GM12878 (cell line): ENCODE measurements around the gene TRIM69. TPM values are rescaled to one million over a fixed set of nuclear protein-coding genes. Genes with fewer than 3 reads are reported as not detected.
A peak's percentile ranks its signal among the peaks of the same experiment; 100 is the strongest.

Experiments used
- ATF2 ChIP-seq: IDR thresholded peaks from 2 replicates; pipeline ENCODE4 v1.6.1; 2012; ENCODE audit warnings: low read length, inconsistent platforms
- BRCA1 ChIP-seq: IDR thresholded peaks from 2 replicates; pipeline ENCODE4 v1.6.1; 2011; ENCODE audit warnings: low read depth, low read length, improper control_type of control experiment
- CEBPB ChIP-seq, 2 experiments: fragments of 150-350 bp in 1 of 2; IDR thresholded peaks; 2 replicates each; pipeline ENCODE4 v1.6.1; 2012 to 2014; ENCODE audit warnings: low read depth in 2 of 2, low read length in 2 of 2, borderline replicate concordance in 1 of 2, inconsistent platforms in 1 of 2
- HDAC6 ChIP-seq: fragments of 200-600 bp; sonication (generic); IDR thresholded peaks from one replicate; pipeline ENCODE4 v1.8.0; 2017; ENCODE audit warnings: antibody characterized with exemption; ENCODE audit not compliant: unreplicated experiment
- POLR2AphosphoS2 ChIP-seq: IDR thresholded peaks from 2 replicates; pipeline ENCODE4 v1.6.1; 2011; ENCODE audit warnings: low read depth, mild to moderate bottlenecking, low read length, improper control_type of control experiment, moderate library complexity
- POU2F2 ChIP-seq: IDR thresholded peaks from 3 replicates; pipeline ENCODE4 v1.6.1; 2011; ENCODE audit warnings: low read depth, mild to moderate bottlenecking, low read length, borderline replicate concordance
- RBBP5 ChIP-seq: fragments of 200-600 bp; sonication (generic); conservative IDR thresholded peaks from 2 replicates; pipeline ENCODE4 v1.6.1; 2016
- RELA ChIP-seq: fragments of 450-650 bp; IDR thresholded peaks from 2 replicates; pipeline ENCODE4 v1.8.0; 2014; ENCODE audit warnings: borderline replicate concordance; ENCODE audit not compliant: partially characterized antibody
- SIX5 ChIP-seq: IDR thresholded peaks from 2 replicates; pipeline ENCODE4 v1.6.1; 2011; ENCODE audit warnings: mild to moderate bottlenecking, low read depth, low read length, moderate library complexity; ENCODE audit not compliant: severe bottlenecking
- SPI1 ChIP-seq: IDR thresholded peaks from 2 replicates; pipeline ENCODE4 v1.6.1; 2011; ENCODE audit warnings: low read depth, mild to moderate bottlenecking, low read length, moderate library complexity, borderline replicate concordance; ENCODE audit not compliant: insufficient read depth
- YBX1 ChIP-seq: fragments of 450-650 bp; IDR thresholded peaks from 2 replicates; pipeline ENCODE4 v1.6.1; 2016; ENCODE audit warnings: antibody characterized with exemption
- polyA plus RNA-seq, 11 experiments: library from polyadenylated mRNA; depleted of rRNA in 4 of 11; unstranded in 6 of 11; stranded (reverse) in 5 of 11; fragments of >200 nt; fragmentation: Nextera tagmentation in 4 of 11; fragmentation: Illumina TruSeq in 1 of 11; extraction: Ambion mirVana in 4 of 11; extraction: Trizol in 1 of 11; gene quantifications; 1 replicate in 1 of 11; 2 replicates in 10 of 11; pipeline versions ENCODE4 v1.2.1 to v1.2.3, GENCODE V29; 2011 to 2016; ENCODE audit warnings: inconsistent platforms in 2 of 11, missing spikeins in 2 of 11, low read depth in 1 of 11
- total RNA-seq, 4 experiments: library from RNA; depleted of rRNA in 3 of 4; stranded (reverse); fragments of >200 nt in 3 of 4; fragmentation: Illumina TruSeq in 1 of 4; extraction: Trizol in 1 of 4; gene quantifications; 2 replicates each; pipeline versions ENCODE4 v1.2.1 to v1.2.3, GENCODE V29; 2013 to 2021
- TF ChIP-seq, protein P1 (sequence below): fragments of 450-650 bp; formaldehyde crosslinking; IDR thresholded peaks from 2 replicates; pipeline ENCODE4 v1.4.0; 2022; ENCODE audit warnings: mild to moderate bottlenecking, moderate library complexity
- TF ChIP-seq, protein P2 (sequence below): fragments of 450-650 bp; IDR thresholded peaks from 2 replicates; pipeline ENCODE4 v1.6.1; 2014; ENCODE audit warnings: mild to moderate bottlenecking
- TF ChIP-seq, protein P3 (sequence below): IDR thresholded peaks from 2 replicates; pipeline ENCODE4 v1.6.1; 2012; ENCODE audit warnings: low read depth, low read length, improper control_type of control experiment
- TF ChIP-seq, protein P4 (sequence below): fragments of 150-350 bp; IDR thresholded peaks from 2 replicates; pipeline ENCODE4 v1.6.1; 2016; ENCODE audit warnings: low read depth, low read length
- TF ChIP-seq, protein P5 (sequence below): fragments of 450-650 bp; IDR thresholded peaks from 2 replicates; pipeline ENCODE4 v1.6.1; 2016; ENCODE audit warnings: mild to moderate bottlenecking

TRIM69 gene
- total and polyA plus RNA-seq, 10 of the 15 experiments (the other 5 are each of a cell fraction or from before 2014, with no cell fraction given) = 11.2 to 52.7 (median 37.8) TPM

- TF ChIP-seq, protein P1, sequence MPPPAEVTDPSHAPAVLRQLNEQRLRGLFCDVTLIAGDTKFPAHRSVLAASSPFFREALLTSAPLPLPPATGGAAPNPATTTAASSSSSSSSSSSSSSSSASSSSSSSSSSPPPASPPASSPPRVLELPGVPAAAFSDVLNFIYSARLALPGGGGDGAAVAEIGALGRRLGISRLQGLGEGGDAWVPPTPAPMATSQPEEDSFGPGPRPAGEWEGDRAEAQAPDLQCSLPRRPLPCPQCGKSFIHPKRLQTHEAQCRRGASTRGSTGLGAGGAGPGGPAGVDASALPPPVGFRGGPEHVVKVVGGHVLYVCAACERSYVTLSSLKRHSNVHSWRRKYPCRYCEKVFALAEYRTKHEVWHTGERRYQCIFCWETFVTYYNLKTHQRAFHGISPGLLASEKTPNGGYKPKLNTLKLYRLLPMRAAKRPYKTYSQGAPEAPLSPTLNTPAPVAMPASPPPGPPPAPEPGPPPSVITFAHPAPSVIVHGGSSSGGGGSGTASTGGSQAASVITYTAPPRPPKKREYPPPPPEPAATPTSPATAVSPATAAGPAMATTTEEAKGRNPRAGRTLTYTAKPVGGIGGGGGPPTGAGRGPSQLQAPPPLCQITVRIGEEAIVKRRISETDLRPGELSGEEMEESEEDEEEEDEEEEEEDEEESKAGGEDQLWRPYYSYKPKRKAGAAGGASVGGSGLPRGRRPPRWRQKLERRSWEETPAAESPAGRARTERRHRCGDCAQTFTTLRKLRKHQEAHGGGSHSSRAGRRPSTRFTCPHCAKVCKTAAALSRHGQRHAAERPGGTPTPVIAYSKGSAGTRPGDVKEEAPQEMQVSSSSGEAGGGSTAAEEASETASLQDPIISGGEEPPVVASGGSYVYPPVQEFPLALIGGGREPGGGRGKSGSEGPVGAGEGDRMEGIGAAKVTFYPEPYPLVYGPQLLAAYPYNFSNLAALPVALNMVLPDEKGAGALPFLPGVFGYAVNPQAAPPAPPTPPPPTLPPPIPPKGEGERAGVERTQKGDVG = no peak
- TF ChIP-seq POLR2AphosphoS2 = peak; percentile 63; the same call in 1 of the 2 replicates
- TF ChIP-seq, protein P2, sequence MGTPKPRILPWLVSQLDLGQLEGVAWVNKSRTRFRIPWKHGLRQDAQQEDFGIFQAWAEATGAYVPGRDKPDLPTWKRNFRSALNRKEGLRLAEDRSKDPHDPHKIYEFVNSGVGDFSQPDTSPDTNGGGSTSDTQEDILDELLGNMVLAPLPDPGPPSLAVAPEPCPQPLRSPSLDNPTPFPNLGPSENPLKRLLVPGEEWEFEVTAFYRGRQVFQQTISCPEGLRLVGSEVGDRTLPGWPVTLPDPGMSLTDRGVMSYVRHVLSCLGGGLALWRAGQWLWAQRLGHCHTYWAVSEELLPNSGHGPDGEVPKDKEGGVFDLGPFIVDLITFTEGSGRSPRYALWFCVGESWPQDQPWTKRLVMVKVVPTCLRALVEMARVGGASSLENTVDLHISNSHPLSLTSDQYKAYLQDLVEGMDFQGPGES = no peak
- 0 out of 2 replicates have a peak, but pooled peaks have one; percentile 6 for TF ChIP-seq ATF2
- TF ChIP-seq, protein P3, sequence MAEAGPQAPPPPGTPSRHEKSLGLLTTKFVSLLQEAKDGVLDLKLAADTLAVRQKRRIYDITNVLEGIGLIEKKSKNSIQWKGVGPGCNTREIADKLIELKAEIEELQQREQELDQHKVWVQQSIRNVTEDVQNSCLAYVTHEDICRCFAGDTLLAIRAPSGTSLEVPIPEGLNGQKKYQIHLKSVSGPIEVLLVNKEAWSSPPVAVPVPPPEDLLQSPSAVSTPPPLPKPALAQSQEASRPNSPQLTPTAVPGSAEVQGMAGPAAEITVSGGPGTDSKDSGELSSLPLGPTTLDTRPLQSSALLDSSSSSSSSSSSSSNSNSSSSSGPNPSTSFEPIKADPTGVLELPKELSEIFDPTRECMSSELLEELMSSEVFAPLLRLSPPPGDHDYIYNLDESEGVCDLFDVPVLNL = no peak
- TF ChIP-seq SPI1 = no peak
- TF ChIP-seq RBBP5 = no peak
- TF ChIP-seq, protein P4, sequence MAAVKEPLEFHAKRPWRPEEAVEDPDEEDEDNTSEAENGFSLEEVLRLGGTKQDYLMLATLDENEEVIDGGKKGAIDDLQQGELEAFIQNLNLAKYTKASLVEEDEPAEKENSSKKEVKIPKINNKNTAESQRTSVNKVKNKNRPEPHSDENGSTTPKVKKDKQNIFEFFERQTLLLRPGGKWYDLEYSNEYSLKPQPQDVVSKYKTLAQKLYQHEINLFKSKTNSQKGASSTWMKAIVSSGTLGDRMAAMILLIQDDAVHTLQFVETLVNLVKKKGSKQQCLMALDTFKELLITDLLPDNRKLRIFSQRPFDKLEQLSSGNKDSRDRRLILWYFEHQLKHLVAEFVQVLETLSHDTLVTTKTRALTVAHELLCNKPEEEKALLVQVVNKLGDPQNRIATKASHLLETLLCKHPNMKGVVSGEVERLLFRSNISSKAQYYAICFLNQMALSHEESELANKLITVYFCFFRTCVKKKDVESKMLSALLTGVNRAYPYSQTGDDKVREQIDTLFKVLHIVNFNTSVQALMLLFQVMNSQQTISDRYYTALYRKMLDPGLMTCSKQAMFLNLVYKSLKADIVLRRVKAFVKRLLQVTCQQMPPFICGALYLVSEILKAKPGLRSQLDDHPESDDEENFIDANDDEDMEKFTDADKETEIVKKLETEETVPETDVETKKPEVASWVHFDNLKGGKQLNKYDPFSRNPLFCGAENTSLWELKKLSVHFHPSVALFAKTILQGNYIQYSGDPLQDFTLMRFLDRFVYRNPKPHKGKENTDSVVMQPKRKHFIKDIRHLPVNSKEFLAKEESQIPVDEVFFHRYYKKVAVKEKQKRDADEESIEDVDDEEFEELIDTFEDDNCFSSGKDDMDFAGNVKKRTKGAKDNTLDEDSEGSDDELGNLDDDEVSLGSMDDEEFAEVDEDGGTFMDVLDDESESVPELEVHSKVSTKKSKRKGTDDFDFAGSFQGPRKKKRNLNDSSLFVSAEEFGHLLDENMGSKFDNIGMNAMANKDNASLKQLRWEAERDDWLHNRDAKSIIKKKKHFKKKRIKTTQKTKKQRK = no peak
- TF ChIP-seq HDAC6 = peak; percentile 67
- no peak for TF ChIP-seq CEBPB (IDR thresholded peaks at IDR 0.05; ENCODE audit: borderline replicate concordance in 1 of 2, low read depth in 2 of 2, low read length in 2 of 2)
- TF ChIP-seq, protein P5, sequence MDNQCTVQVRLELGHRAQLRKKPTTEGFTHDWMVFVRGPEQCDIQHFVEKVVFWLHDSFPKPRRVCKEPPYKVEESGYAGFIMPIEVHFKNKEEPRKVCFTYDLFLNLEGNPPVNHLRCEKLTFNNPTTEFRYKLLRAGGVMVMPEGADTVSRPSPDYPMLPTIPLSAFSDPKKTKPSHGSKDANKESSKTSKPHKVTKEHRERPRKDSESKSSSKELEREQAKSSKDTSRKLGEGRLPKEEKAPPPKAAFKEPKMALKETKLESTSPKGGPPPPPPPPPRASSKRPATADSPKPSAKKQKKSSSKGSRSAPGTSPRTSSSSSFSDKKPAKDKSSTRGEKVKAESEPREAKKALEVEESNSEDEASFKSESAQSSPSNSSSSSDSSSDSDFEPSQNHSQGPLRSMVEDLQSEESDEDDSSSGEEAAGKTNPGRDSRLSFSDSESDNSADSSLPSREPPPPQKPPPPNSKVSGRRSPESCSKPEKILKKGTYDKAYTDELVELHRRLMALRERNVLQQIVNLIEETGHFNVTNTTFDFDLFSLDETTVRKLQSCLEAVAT = peak; percentile 69
- 0 out of 2 replicates have a peak, but pooled peaks have one; percentile 85 for TF ChIP-seq YBX1
- TF ChIP-seq SIX5 = no peak
- TF ChIP-seq BRCA1 = no peak
- TF ChIP-seq RELA = no peak
- 0 out of 3 replicates have a peak, but pooled peaks have one; percentile 34 for TF ChIP-seq POU2F2
Measured at GRCh38 chr15:44713006-44713966, 23.0 kb upstream of the TRIM69 start (continued).
